Astrocyte of the cerebellum (primary cell): ENCODE measurements around the gene PRKACA.

Experiments
- DNase-seq: peaks from one replicate; pipeline ENCODE4 v3.0.0-alpha.2; 2011; ENCODE audit warnings: low read depth
- H3K4me3 ChIP-seq: 2 replicates; pipeline ENCODE4 v1.5.1; 2011; ENCODE audit warnings: mild to moderate bottlenecking, low read depth, low read length, moderate library complexity
- in situ Hi-C: cut with HindIII; loops from 2 replicates; pipeline ENCODE4 v1.10.0; 2017; ENCODE audit warnings: low sequenced_read_pairs
- TF ChIP-seq, protein P1 (sequence below): IDR thresholded peaks from 2 replicates; pipeline ENCODE4 v1.5.1; 2012; ENCODE audit warnings: low read length, low read depth, moderate library complexity, mild to moderate bottlenecking; ENCODE audit errors: missing control alignments

Gene PRKACA

DNA sequence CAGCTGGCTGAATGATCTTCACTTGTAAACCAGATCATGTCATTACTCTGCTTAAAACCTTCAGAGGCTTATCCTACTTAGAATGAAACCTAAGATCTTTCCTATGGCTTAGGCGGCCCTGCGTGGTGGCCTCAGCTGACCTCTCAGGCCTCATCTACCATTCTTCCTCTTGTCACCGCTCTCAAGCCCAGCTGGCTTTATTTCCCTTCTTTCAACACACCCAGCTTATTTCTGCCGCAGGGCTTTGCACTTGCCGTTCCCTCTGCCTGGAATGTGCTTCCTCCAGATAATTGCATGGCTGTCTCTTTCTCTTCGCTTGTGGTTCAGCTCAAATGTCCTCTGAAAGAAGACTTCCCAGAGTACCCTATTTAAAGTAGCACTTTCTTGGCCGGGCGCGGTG lies 22.4 kb upstream of the PRKACA start:
- no peak overlapping the region for H3K4me3 ChIP-seq
- DNase-seq: no peak
- in situ Hi-C loops: loop anchor here (5.0 kb wide), 2 partner anchors 63 to 272 kb away; no protein-coding TSS in a partner anchor
- TF ChIP-seq, protein P1, sequence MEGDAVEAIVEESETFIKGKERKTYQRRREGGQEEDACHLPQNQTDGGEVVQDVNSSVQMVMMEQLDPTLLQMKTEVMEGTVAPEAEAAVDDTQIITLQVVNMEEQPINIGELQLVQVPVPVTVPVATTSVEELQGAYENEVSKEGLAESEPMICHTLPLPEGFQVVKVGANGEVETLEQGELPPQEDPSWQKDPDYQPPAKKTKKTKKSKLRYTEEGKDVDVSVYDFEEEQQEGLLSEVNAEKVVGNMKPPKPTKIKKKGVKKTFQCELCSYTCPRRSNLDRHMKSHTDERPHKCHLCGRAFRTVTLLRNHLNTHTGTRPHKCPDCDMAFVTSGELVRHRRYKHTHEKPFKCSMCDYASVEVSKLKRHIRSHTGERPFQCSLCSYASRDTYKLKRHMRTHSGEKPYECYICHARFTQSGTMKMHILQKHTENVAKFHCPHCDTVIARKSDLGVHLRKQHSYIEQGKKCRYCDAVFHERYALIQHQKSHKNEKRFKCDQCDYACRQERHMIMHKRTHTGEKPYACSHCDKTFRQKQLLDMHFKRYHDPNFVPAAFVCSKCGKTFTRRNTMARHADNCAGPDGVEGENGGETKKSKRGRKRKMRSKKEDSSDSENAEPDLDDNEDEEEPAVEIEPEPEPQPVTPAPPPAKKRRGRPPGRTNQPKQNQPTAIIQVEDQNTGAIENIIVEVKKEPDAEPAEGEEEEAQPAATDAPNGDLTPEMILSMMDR: no peak

DNA sequence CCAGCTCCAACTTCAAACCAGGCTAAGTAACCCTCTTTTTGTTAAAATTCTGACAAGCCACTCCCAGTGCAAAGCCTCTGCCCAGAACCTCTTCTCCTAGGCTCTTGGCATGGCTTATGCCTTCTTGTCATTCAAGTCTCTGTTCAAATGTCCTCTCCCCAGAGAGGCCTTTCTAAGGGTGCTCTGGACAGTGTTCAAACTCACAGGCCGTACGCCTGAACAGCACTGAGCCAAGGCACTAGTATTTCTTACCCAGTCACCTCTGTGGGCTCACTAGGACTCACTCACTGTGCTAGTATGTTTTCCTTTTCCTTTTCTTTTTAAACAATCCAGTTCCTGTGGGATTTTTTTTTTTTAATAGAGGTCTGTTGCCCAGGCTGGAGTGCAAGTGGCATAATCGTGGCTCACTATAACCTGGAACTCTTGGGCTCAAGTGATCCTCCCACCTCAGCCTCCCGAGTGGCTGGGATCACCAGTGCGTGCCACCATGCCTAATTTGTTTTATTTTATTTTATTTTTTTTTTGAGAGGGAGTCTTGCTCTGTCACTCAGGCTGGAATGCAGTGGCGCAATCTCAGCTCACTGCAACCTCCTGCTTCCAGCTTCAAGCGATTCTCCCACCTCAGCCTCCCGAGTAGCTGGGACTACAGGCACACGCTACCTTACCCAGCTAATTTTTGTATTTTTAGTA lies 21.2 kb upstream of the PRKACA start:
- H3K4me3 ChIP-seq: no peak overlapping the region
- in situ Hi-C loops: loop anchor here (5.0 kb wide), 2 partner anchors 61 to 274 kb away; no protein-coding TSS in a partner anchor
- DNase-seq: no peak
- TF ChIP-seq, protein P1: no peak

DNA sequence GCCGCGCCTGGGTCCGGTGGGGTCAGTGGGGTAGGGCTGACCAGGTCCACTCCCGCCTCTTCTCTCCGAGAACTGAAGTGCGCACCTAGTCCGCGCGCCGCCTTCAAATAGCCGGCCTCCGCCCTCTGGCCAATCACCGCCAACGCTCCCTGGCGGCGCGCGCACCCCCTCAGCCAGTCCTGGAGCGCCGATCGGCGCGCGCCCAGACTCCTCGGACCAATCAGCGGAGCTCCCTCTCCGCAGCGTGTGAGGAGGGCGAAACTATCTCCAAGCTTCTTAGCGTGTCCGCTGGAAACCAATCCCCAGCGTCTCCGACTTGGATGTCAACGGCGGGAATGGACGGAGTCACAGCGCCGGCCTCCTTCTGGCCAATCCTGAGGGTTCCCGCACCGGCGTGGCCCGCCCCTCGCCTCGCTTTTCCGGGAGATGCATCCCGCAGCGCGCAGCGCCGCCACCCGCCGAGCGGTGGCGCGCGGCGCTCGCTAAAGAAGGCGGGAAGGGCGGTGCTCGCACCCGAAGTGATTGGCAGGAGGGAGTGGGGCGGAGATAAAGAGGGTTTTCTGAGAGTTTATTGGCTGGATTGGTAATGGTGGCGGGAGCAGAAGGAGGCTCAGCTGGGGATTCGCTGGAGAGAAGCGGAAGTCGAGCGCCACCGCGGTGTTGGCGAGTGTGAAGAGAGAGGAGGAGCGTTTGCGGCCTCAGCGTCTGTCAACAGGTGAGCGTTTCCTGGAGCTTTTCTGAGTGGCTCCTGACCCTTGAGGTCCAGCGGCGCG lies 19.1 kb upstream of the PRKACA start, which contains the start of gene ASF1B:
Gene ASF1B (minus strand): TSS at position 81 of the 773 bp plus-strand sequence. CDS start 133 bp downstream, outside the sequence.
- in situ Hi-C loops: loop anchor here (5.0 kb wide), 2 partner anchors 59 to 276 kb away; no protein-coding TSS in a partner anchor
- TF ChIP-seq, protein P1: peak; percentile 62
- DNase-seq: peak; percentile 100
- H3K4me3 ChIP-seq: peak within 1 kb of the TSS; percentile 80

DNA sequence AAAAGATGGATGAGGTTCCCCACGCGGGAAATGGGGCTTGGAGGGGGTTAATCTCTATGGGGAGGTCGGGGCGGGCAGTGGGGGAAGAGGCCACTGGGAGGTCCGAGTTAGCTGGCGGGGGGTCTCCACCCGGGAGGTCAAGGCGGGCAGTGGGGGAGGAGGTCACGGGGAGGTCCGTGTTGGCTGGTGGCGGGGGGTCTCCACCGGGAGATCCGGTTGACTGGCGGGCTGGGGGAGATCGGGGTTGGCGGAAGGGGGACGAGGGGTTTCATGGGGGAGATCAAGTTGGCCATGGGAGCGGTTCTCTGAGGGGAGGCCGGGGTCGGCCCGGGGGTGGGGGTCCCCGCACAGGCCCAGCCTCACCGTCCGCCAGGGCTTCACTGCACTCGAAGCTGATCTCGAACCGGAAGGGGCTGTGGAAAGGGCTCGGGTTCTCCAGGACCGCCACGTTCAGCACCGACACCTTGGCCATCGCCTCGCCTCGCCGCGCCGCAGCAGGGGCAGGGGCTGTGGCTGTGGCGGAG lies 18.5 kb upstream of the PRKACA start:
- no peak for DNase-seq
- in situ Hi-C loops: loop anchor here (5.0 kb wide), 2 partner anchors 59 to 276 kb away; no protein-coding TSS in a partner anchor
- peak overlapping the region; percentile 80 for H3K4me3 ChIP-seq
- TF ChIP-seq, protein P1: no peak

DNA sequence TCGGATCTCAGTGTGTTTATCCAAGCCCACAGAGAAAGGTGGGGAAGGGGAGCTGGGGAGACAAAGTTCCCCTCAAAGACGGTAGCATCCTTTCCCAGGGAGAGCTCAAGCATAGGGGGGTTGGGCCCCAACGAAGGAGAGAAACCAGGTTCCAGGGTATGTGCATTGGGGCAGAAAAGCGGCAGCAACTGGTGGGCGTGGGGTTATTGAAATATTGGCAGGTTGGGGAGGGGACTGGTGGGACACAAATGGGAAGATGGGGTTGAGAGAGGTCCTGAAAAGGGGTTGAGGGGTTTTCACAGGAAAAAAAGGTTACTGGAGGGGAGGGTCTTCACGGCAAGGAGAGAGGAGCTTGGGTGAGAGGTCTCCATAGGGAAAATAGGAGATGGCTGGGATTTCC lies 17.8 kb upstream of the PRKACA start:
- DNase-seq: no peak
- in situ Hi-C loops: loop anchor here (5.0 kb wide), 2 partner anchors 58 to 277 kb away; no protein-coding TSS in a partner anchor
- TF ChIP-seq, protein P1: no peak
- peak overlapping the region; percentile 80 for H3K4me3 ChIP-seq

DNA sequence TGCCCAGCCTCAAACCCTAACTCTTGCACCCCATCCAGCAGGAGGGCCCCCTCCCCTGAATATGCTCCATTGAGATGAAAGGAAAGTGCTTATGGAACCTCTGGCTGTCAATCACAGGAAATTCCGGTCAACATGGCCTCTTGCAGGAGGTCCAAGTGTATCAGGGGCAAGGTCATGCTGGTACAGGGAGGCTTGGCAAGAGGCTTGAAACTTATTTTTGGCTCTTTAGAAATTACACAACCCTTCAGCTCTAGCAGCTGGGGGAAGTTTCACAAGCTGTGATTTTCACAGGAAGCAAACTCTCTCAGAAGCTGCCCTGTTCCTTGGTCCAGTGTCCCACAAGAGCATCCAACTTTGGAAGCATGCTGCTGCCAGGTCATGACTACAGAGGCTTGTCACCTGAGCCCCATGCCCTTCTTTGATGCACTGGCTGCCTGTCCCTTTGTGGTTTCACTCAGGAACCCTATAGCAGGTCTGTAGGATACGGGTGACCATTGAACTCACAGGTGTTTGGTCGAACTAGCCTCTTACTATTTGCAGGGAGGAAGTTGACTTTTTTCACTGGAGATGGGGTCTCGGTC lies 10.5 kb upstream of the PRKACA start:
- in situ Hi-C loops: no loop called here
- no peak overlapping the region for H3K4me3 ChIP-seq
- TF ChIP-seq, protein P1: no peak
- no peak for DNase-seq
